ENCODE results near the gene CHRNA3.
"Not testable (repeated sequence)": the region's sequence is repeated elsewhere in the genome, so short reads cannot be mapped to it uniquely, and the experiment has no call there.

Gene CHRNA3

DNA sequence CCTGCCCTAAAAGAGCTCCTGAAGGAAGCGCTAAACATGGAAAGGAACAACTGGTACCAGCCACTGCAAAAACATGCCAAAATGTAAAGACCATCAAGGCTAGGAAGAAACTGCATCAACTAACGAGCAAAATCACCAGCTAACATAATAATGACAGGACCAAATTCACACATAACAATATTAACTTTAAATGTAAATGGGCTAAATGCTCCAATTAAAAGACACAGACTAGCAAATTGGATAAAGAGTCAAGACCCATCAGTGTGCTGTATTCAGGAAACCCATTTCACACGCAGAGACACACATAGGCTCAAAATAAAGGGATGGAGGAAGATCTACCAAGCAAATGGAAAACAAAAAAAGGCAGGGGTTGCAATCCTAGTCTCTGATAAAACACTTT is 11.2 kb downstream of the CHRNA3 start:
- not testable (repeated sequence) for H3K9me3 ChIP-seq (ENCODE audit: control insufficient read depth, low read length); H2AFZ ChIP-seq (ENCODE audit: low read depth, low read length); H2BK120ac ChIP-seq (ENCODE audit: low read depth, low read length); DNase-seq; H3K79me1 ChIP-seq (replicated peaks; ENCODE audit: low read length, poor library complexity, severe bottlenecking); H3K9ac ChIP-seq (ENCODE audit: low read length); H3K4me1 ChIP-seq (ENCODE audit: control insufficient read depth, insufficient read depth, low read depth, low read length); H4K91ac ChIP-seq (ENCODE audit: low read length); H3K4ac ChIP-seq (ENCODE audit: low read depth in 1 of 2, low read length in 2 of 2); H3K4me3 ChIP-seq (ENCODE audit: insufficient read depth in 1 of 2, low read depth in 1 of 2, low read length in 2 of 2); H3K36me3 ChIP-seq (ENCODE audit: control insufficient read depth in 1 of 2, insufficient read depth in 2 of 2, low read depth in 1 of 2, low read length in 2 of 2); H2BK5ac ChIP-seq (ENCODE audit: low read depth, low read length, poor library complexity, severe bottlenecking); H3K27ac ChIP-seq (ENCODE audit: low read length, poor library complexity, severe bottlenecking); H3K4me2 ChIP-seq (ENCODE audit: low read length, poor library complexity, severe bottlenecking); H2AK5ac ChIP-seq (ENCODE audit: low read length, severe bottlenecking); H2BK12ac ChIP-seq (ENCODE audit: low read length in 2 of 2); H2BK15ac ChIP-seq (ENCODE audit: low read depth, poor library complexity, severe bottlenecking); H3K14ac ChIP-seq (ENCODE audit: low read length in 2 of 2); H4K8ac ChIP-seq (ENCODE audit: low read length); H3K18ac ChIP-seq (ENCODE audit: low read depth in 1 of 2, low read length in 2 of 2); H3K23ac ChIP-seq (ENCODE audit: low read length in 2 of 2)
- no CpG with 5 or more reads among the region's 3 CpGs for WGBS
- peaks cover 9 to 17% of the 10 kb centered on the region in 2 experiments for H3K27me3 ChIP-seq (ENCODE audit: control insufficient read depth in 1 of 2, insufficient read depth in 1 of 2, low read length in 2 of 2)

GRCh38 chr15:78605680-78606079 is 15.1 kb downstream of the CHRNA3 start:
- Histone ChIP-seq H3K27me3 (ENCODE audit: control insufficient read depth in 1 of 2, insufficient read depth in 1 of 2, low read length in 2 of 2) (peaks cover 9 to 32% of the 10 kb centered on the region in 2 experiments), H2BK5ac (ENCODE audit: low read depth, low read length, poor library complexity, severe bottlenecking) (no peak overlapping the region), H3K36me3 (ENCODE audit: control insufficient read depth in 1 of 2, insufficient read depth in 2 of 2, low read depth in 1 of 2, low read length in 2 of 2) (no peaks in the 10 kb centered on the region), H3K4ac (ENCODE audit: low read depth in 1 of 2, low read length in 2 of 2) (no peak overlapping the region), H3K4me1 (ENCODE audit: control insufficient read depth, insufficient read depth, low read depth, low read length) (no peaks in the 10 kb centered on the region), H2AK5ac (ENCODE audit: low read length, severe bottlenecking) (no peak overlapping the region), H3K9ac (ENCODE audit: low read length) (no peak overlapping the region), H3K9me3 (ENCODE audit: control insufficient read depth, low read length) (no peaks in the 10 kb centered on the region), H3K4me3 (ENCODE audit: insufficient read depth in 1 of 2, low read depth in 1 of 2, low read length in 2 of 2) (no peak overlapping the region), H3K23ac (ENCODE audit: low read length in 2 of 2) (no peak overlapping the region), H2BK120ac (ENCODE audit: low read depth, low read length) (no peak overlapping the region), H2AFZ (ENCODE audit: low read depth, low read length) (no peak overlapping the region), H4K8ac (ENCODE audit: low read length) (no peak overlapping the region), H3K79me1 (replicated peaks; ENCODE audit: low read length, poor library complexity, severe bottlenecking) (no peaks in the 10 kb centered on the region), H3K14ac (ENCODE audit: low read length in 2 of 2) (no peak overlapping the region), H4K91ac (ENCODE audit: low read length) (no peak overlapping the region), H2BK12ac (ENCODE audit: low read length in 2 of 2) (no peak overlapping the region), H3K4me2 (ENCODE audit: low read length, poor library complexity, severe bottlenecking) (no peak overlapping the region), H3K27ac (ENCODE audit: low read length, poor library complexity, severe bottlenecking) (no peak overlapping the region), H3K18ac (ENCODE audit: low read depth in 1 of 2, low read length in 2 of 2) (no peak overlapping the region), H2BK15ac (ENCODE audit: low read depth, poor library complexity, severe bottlenecking) (no peak overlapping the region)
- no peak for DNase-seq
- WGBS, result 85% methylated on average over 4 of the region's 4 CpGs

DNA sequence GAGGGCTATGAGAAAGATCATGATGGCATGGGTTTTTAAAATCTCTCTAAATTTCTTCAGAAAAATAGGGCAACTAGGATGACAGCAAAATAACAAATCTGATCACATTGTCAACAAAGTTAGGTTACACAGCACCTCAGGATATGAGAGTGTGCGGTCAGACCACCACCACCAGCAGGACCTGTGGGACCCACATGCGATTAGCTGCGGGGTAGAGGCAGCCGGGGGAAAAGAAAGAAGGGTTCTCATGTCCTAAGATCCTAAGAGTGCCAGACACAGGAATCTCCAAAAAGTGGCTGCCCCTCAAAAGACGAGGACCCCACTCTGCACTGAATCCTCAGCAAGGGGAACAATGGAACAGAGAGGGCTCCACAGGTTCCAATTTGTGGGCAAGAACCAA is 15.6 kb downstream of the CHRNA3 start:
- Histone ChIP-seq H4K91ac (ENCODE audit: low read length) (no peak overlapping the region), H3K4me2 (ENCODE audit: low read length, poor library complexity, severe bottlenecking) (no peak overlapping the region), H3K9ac (ENCODE audit: low read length) (no peak overlapping the region), H2BK5ac (ENCODE audit: low read depth, low read length, poor library complexity, severe bottlenecking) (no peak overlapping the region), H3K4me3 (ENCODE audit: insufficient read depth in 1 of 2, low read depth in 1 of 2, low read length in 2 of 2) (no peak overlapping the region), H3K9me3 (ENCODE audit: control insufficient read depth, low read length) (no peaks in the 10 kb centered on the region), H2AK5ac (ENCODE audit: low read length, severe bottlenecking) (no peak overlapping the region), H3K79me1 (replicated peaks; ENCODE audit: low read length, poor library complexity, severe bottlenecking) (no peaks in the 10 kb centered on the region), H3K27ac (ENCODE audit: low read length, poor library complexity, severe bottlenecking) (no peak overlapping the region), H3K27me3 (ENCODE audit: control insufficient read depth in 1 of 2, insufficient read depth in 1 of 2, low read length in 2 of 2) (peaks cover 9 to 32% of the 10 kb centered on the region in 2 experiments), H2BK12ac (ENCODE audit: low read length in 2 of 2) (no peak overlapping the region), H3K18ac (ENCODE audit: low read depth in 1 of 2, low read length in 2 of 2) (no peak overlapping the region), H3K4me1 (ENCODE audit: control insufficient read depth, insufficient read depth, low read depth, low read length) (no peaks in the 10 kb centered on the region), H3K4ac (ENCODE audit: low read depth in 1 of 2, low read length in 2 of 2) (no peak overlapping the region), H3K36me3 (ENCODE audit: control insufficient read depth in 1 of 2, insufficient read depth in 2 of 2, low read depth in 1 of 2, low read length in 2 of 2) (no peaks in the 10 kb centered on the region), H3K14ac (ENCODE audit: low read length in 2 of 2) (no peak overlapping the region), H2BK15ac (ENCODE audit: low read depth, poor library complexity, severe bottlenecking) (no peak overlapping the region), H2AFZ (ENCODE audit: low read depth, low read length) (no peak overlapping the region), H4K8ac (ENCODE audit: low read length) (no peak overlapping the region), H2BK120ac (ENCODE audit: low read depth, low read length) (no peak overlapping the region), H3K23ac (ENCODE audit: low read length in 2 of 2) (no peak overlapping the region)
- DNase-seq, result no peak
- 89% methylated on average over 5 of the region's 5 CpGs for WGBS

DNA sequence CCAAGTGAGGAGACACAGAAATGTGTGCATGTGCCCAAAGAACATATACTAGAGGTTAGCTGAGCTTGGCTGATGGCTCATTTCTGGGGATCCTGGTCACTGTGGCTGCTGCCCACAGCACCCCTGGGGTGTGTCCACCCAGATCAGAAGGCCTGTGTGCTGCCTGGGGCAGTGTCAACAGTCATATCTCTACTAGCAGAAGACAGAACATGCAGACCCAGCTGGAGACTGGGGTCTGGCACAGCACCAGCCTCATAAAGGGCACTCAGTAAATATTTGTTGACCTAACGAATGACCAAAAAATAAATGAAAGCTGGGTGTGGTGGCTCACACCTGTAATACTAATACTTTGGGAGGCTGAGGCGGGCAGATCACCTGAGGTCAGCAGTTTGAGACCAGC is 16.4 kb downstream of the CHRNA3 start:
- no peak overlapping the region for H3K14ac ChIP-seq (ENCODE audit: low read length in 2 of 2)
- no peaks in the 10 kb centered on the region for H3K9me3 ChIP-seq (ENCODE audit: control insufficient read depth, low read length)
- no peak overlapping the region for H2BK15ac ChIP-seq (ENCODE audit: low read depth, poor library complexity, severe bottlenecking)
- no peak overlapping the region for H3K9ac ChIP-seq (ENCODE audit: low read length)
- H2AFZ ChIP-seq (ENCODE audit: low read depth, low read length), result no peak overlapping the region
- H4K8ac ChIP-seq (ENCODE audit: low read length), result no peak overlapping the region
- H3K79me1 ChIP-seq (replicated peaks; ENCODE audit: low read length, poor library complexity, severe bottlenecking), result no peaks in the 10 kb centered on the region
- H3K27me3 ChIP-seq (ENCODE audit: control insufficient read depth in 1 of 2, insufficient read depth in 1 of 2, low read length in 2 of 2), result peaks cover 9 to 32% of the 10 kb centered on the region in 2 experiments
- no peak overlapping the region for H2BK12ac ChIP-seq (ENCODE audit: low read length in 2 of 2)
- H4K91ac ChIP-seq (ENCODE audit: low read length), result no peak overlapping the region
- DNase-seq, result no peak
- no peak overlapping the region for H3K4me2 ChIP-seq (ENCODE audit: low read length, poor library complexity, severe bottlenecking)
- no peaks in the 10 kb centered on the region for H3K4me1 ChIP-seq (ENCODE audit: control insufficient read depth, insufficient read depth, low read depth, low read length)
- no peak overlapping the region for H3K4me3 ChIP-seq (ENCODE audit: insufficient read depth in 1 of 2, low read depth in 1 of 2, low read length in 2 of 2)
- no peak overlapping the region for H3K23ac ChIP-seq (ENCODE audit: low read length in 2 of 2)
- no peak overlapping the region for H2BK120ac ChIP-seq (ENCODE audit: low read depth, low read length)
- H3K18ac ChIP-seq (ENCODE audit: low read depth in 1 of 2, low read length in 2 of 2), result no peak overlapping the region
- H3K4ac ChIP-seq (ENCODE audit: low read depth in 1 of 2, low read length in 2 of 2), result no peak overlapping the region
- H2BK5ac ChIP-seq (ENCODE audit: low read depth, low read length, poor library complexity, severe bottlenecking), result no peak overlapping the region
- H3K36me3 ChIP-seq (ENCODE audit: control insufficient read depth in 1 of 2, insufficient read depth in 2 of 2, low read depth in 1 of 2, low read length in 2 of 2), result no peaks in the 10 kb centered on the region
- no peak overlapping the region for H3K27ac ChIP-seq (ENCODE audit: low read length, poor library complexity, severe bottlenecking)
- no peak overlapping the region for H2AK5ac ChIP-seq (ENCODE audit: low read length, severe bottlenecking)
- WGBS, result 100% methylated on average over 1 of the region's 2 CpGs

Measured in mesenchymal stem cell (in vitro differentiated cells and primary cell).